BLaER1 (cell line): ENCODE measurements around the gene LCP2.

Experiments
- H3K27ac ChIP-seq: shearing (Covaris generic); formaldehyde crosslinking; 2 replicates; pipeline ENCODE4 v1.8.1; 2022
- H3K27me3 ChIP-seq: shearing (Covaris generic); formaldehyde crosslinking; 2 replicates; pipeline ENCODE4 v1.8.1; 2022
- H3K36me3 ChIP-seq: shearing (Covaris generic); formaldehyde crosslinking; 2 replicates; pipeline ENCODE4 v1.8.1; 2022
- H3K4me1 ChIP-seq: shearing (Covaris generic); formaldehyde crosslinking; 2 replicates; pipeline ENCODE4 v1.8.1; 2022
- H3K4me2 ChIP-seq: shearing (Covaris generic); formaldehyde crosslinking; 2 replicates; pipeline ENCODE4 v1.8.1; 2022
- H3K4me3 ChIP-seq: shearing (Covaris generic); formaldehyde crosslinking; 2 replicates; pipeline ENCODE4 v1.8.1; 2022
- H3K9ac ChIP-seq: shearing (Covaris generic); formaldehyde crosslinking; 2 replicates; pipeline ENCODE4 v1.8.1; 2022
- H3K9me3 ChIP-seq: shearing (Covaris generic); formaldehyde crosslinking; 2 replicates; pipeline ENCODE4 v1.8.1; 2022
- H4K20me1 ChIP-seq: shearing (Covaris generic); formaldehyde crosslinking; 2 replicates; pipeline ENCODE4 v1.8.1; 2022
- Cebpa-rat ChIP-seq: shearing (Covaris generic); IDR thresholded peaks from 2 replicates; pipeline ENCODE4 v1.8.1; 2022

LCP2 gene

DNA sequence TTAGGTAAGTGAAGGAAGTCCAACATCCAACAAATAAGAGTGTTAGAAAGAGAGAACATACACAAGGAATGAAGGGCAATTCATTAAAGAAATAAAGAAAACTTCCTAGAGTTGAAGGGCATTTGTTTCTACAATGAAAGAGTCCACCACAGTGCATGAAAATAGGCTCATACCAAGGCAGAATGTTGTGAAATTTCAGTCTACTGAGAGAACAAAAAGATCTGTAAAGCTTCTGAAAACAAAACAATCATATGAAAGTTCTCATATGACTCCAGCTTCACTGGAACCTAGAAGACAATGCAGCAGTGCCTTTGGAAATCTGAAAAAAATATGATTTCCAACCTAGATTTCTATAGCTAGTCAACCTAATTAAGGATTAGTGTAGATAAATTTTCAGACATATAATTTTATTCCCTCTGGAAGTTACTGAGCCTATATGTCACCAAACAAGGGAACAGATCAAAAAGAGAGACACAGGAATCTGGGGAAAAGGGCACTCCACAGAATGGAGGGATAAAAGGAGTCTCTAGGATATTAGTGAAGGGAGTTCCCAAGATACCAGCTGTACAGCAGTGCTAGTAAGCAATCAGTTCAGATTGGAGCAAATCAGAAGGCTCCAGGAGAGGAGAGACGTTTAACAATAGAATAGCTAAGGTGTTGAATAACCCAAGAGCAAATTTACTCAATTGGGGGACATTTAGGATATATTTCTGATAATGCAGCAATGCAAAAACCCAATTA is 59.0 kb downstream of the LCP2 start:
- Histone ChIP-seq H3K4me2 (no peak overlapping the region), H3K9ac (no peak overlapping the region), H3K27ac (no peak overlapping the region), H3K36me3 (no peaks in the 10 kb centered on the region; the same call in 1 of the 2 replicates), H3K4me1 (no peaks in the 10 kb centered on the region), H3K9me3 (no peaks in the 10 kb centered on the region), H4K20me1 (no peaks in the 10 kb centered on the region), H3K4me3 (no peak overlapping the region), H3K27me3 (no peaks in the 10 kb centered on the region)
- TF ChIP-seq Cebpa-rat: no peak

GRCh38 chr5:170235876-170236864 is 61.4 kb downstream of the LCP2 start:
- Histone ChIP-seq H3K9me3 (no peaks in the 10 kb centered on the region), H3K4me1 (no peaks in the 10 kb centered on the region), H4K20me1 (no peaks in the 10 kb centered on the region), H3K4me3 (no peak overlapping the region), H3K36me3 (no peaks in the 10 kb centered on the region; the same call in 1 of the 2 replicates), H3K4me2 (no peak overlapping the region), H3K27me3 (no peaks in the 10 kb centered on the region), H3K9ac (no peak overlapping the region), H3K27ac (no peak overlapping the region)
- no peak for TF ChIP-seq Cebpa-rat

GRCh38 chr5:170233358-170233892 is 64.2 kb downstream of the LCP2 start:
- no peaks in the 10 kb centered on the region for H3K27me3 ChIP-seq
- H3K9me3 ChIP-seq: no peaks in the 10 kb centered on the region
- H4K20me1 ChIP-seq: no peaks in the 10 kb centered on the region
- no peak overlapping the region for H3K4me3 ChIP-seq
- TF ChIP-seq Cebpa-rat: no peak
- H3K27ac ChIP-seq: no peak overlapping the region
- no peaks in the 10 kb centered on the region for H3K4me1 ChIP-seq
- no peaks in the 10 kb centered on the region; the same call in 1 of the 2 replicates for H3K36me3 ChIP-seq
- no peak overlapping the region for H3K4me2 ChIP-seq
- no peak overlapping the region for H3K9ac ChIP-seq

DNA sequence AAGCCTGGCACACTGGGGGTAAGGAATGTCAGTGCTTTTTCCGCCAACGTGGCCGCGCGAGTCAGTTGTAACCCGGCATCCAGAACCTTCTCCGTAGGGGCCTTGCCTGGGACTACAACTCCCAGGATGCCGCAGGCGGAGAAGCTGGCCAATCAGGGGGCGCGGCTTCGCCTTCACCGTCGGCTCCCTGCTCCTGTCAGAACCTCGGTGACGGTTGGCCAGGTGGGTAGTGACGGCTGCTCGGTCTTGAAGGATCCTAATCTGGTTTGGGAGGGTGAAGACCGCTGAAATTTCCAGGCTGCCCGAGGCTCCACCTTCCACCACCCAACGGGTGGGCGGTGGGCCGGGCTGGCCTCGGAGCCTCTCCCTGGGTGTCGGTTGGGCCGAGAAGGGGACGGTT is 64.8 kb downstream of the LCP2 start, which contains the start of gene C5orf58:
Gene C5orf58, plus strand, starts transcription at position 200 of the 400 bp plus-strand sequence. CDS start 1,992 bp downstream, outside the sequence.
- Histone ChIP-seq H3K36me3 (no peaks in the 10 kb centered on the region; the same call in 1 of the 2 replicates), H3K4me1 (no peaks in the 10 kb centered on the region), H3K27me3 (no peaks in the 10 kb centered on the region), H3K4me2 (no peak within 1 kb of the TSS), H3K9me3 (no peaks in the 10 kb centered on the region), H3K4me3 (no peak within 1 kb of the TSS), H4K20me1 (no peaks in the 10 kb centered on the region), H3K27ac (no peak within 1 kb of the TSS), H3K9ac (no peak within 1 kb of the TSS)
- no peak for TF ChIP-seq Cebpa-rat

- no peak for TF ChIP-seq Cebpa-rat
- no peaks in the 10 kb centered on the region for H4K20me1 ChIP-seq
These were observed 68.7 kb downstream of the LCP2 start for GRCh38 chr5:170228762-170229435.

GRCh38 chr5:170226661-170227060 is 70.9 kb downstream of the LCP2 start:
- H3K27ac ChIP-seq: no peak overlapping the region
- no peaks in the 10 kb centered on the region for H3K27me3 ChIP-seq
- no peak for TF ChIP-seq Cebpa-rat
- no peak overlapping the region for H3K9ac ChIP-seq
- H3K4me1 ChIP-seq: peaks cover 11% of the 10 kb centered on the region
- no peaks in the 10 kb centered on the region for H3K9me3 ChIP-seq
- H3K4me2 ChIP-seq: no peak overlapping the region
- no peaks in the 10 kb centered on the region for H3K36me3 ChIP-seq
- no peaks in the 10 kb centered on the region for H4K20me1 ChIP-seq
- no peak overlapping the region for H3K4me3 ChIP-seq

More at GRCh38 chr5:170228762-170229435, 68.7 kb downstream of the LCP2 start:
- no peaks in the 10 kb centered on the region for H3K27me3 ChIP-seq
- no peak overlapping the region for H3K9ac ChIP-seq
- H3K4me1 ChIP-seq: no peaks in the 10 kb centered on the region
- H3K36me3 ChIP-seq: no peaks in the 10 kb centered on the region; the same call in 1 of the 2 replicates
- H3K4me2 ChIP-seq: no peak overlapping the region
- H3K27ac ChIP-seq: no peak overlapping the region
- H3K4me3 ChIP-seq: no peak overlapping the region
- no peaks in the 10 kb centered on the region for H3K9me3 ChIP-seq

DNA sequence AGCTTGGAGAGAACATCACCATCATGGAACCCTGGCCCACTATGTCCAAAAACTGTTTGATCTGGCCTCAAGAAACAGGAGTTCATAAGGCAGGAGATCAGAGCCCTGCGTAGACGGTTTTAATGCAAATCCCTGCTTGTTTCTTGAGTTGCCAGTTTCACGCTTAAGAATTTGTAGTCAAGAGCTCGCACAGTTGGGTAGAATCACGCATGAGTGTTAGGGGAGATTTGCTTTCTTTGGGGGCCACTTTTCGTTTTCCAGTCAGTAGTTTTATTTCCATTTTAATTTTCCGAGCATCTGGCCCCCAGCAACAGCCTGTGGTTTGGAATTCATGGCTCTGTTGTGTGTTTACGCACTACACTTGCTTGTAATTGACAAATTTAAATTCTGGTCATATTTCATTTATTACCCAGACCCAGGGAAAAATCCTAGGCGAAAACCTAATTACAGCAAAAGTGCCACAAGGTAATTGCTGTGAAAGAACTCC is 71.4 kb downstream of the LCP2 start:
- Histone ChIP-seq H3K9ac (no peak overlapping the region), H3K9me3 (no peaks in the 10 kb centered on the region), H3K36me3 (no peaks in the 10 kb centered on the region), H3K27ac (no peak overlapping the region), H3K4me2 (no peak overlapping the region), H3K4me3 (no peak overlapping the region), H3K4me1 (peaks cover 11% of the 10 kb centered on the region), H4K20me1 (no peaks in the 10 kb centered on the region), H3K27me3 (no peaks in the 10 kb centered on the region)
- no peak for TF ChIP-seq Cebpa-rat

DNA sequence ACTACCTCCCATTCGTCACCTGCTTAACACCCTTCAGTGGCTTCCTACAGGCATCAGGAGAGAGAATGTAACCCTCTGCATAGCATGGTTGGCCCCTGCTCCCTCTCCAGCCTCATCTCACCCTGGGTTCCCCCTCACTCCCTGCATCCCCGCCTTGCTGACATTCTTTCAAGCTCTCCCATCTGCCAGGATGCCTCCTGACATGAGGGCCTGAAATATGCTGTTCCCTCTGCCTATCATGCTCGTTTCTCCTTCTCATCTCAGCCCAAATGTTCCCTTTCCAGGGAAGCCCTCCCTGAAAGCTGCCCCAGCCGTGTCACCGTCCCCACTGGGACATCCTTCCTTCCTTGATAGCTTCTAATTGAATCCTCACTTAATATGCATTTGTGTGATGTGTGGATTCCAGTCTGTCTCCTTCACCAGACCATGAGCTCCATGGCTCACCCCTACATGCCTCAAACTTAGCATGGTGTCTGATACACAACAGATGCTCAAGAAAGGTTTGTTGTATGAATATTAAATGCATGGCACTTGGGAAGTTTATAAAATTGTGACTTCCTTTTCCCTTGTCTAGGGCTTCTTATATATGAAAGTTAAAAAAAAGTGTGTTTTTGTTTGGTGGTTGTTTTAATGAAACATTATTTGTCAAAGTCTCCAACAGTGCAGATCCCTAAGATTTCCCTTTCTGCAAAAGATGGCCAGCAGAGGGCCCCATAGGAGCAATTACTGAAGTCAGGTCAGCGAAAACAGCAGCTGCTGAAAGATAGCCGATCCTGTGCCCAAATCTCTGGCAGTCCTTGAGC is 72.0 kb downstream of the LCP2 start:
- Histone ChIP-seq H3K9ac (no peak overlapping the region), H3K4me1 (peaks cover 12% of the 10 kb centered on the region), H3K27me3 (no peaks in the 10 kb centered on the region), H3K27ac (no peak overlapping the region), H4K20me1 (no peaks in the 10 kb centered on the region), H3K4me3 (no peak overlapping the region), H3K36me3 (no peaks in the 10 kb centered on the region), H3K9me3 (no peaks in the 10 kb centered on the region), H3K4me2 (no peak overlapping the region)
- TF ChIP-seq Cebpa-rat: no peak

DNA sequence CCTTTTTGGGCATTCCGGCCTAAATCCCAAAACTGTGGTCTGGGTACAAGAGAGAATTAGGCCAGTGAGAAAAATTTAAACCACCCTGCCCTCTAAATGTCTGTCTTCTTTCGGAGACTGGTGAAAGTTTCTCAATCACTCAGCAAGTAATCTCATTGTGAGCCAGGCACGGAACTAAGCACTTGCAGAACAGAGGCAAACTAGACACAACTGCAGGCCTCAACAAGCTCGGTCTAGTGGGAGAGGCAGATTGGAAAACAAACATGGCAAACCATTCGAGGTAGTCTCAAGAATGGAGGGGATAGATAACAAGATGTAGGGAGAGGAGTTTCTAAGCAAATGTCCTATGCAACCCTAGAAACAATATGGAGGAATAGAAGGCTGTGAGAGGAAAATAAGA is 73.7 kb downstream of the LCP2 start:
- H4K20me1 ChIP-seq: no peaks in the 10 kb centered on the region
- no peak overlapping the region for H3K4me3 ChIP-seq
- no peak overlapping the region for H3K27ac ChIP-seq
- no peaks in the 10 kb centered on the region for H3K36me3 ChIP-seq
- H3K4me2 ChIP-seq: no peak overlapping the region
- no peaks in the 10 kb centered on the region for H3K27me3 ChIP-seq
- TF ChIP-seq Cebpa-rat: no peak
- H3K9me3 ChIP-seq: no peaks in the 10 kb centered on the region
- H3K9ac ChIP-seq: no peak overlapping the region
- peaks cover 21% of the 10 kb centered on the region for H3K4me1 ChIP-seq
